ENCODE results near the gene TGFA. TPM values are rescaled to one million over a fixed set of nuclear protein-coding genes. Genes with fewer than 3 reads are reported as not detected.

Gene TGFA
- total and polyA plus RNA-seq, 2 experiments from 2014 or later, result 9.2 to 17.3 TPM

DNA sequence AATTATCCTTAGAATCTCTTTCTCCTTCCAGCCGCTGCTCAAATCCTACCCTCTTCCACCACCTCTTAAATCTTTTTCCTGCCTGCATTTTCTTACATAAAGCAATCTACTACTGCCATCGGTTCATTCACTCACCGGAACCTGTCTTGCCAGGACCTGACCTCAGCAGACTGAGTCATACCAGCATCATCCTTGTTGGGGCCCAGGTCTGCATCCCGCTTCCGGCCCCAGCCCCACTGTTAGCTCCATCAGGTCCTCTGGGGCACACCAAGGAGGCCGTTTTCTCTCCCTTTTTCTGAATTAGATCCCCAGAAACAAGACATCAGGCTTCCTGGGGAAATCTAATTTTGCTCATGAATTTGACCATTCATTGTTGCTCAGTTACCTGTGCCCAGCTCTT lies 42.7 kb upstream of the TGFA start:
- H3K27ac ChIP-seq, result no peak overlapping the region
- H3K4me3 ChIP-seq, result no peak overlapping the region

DNA sequence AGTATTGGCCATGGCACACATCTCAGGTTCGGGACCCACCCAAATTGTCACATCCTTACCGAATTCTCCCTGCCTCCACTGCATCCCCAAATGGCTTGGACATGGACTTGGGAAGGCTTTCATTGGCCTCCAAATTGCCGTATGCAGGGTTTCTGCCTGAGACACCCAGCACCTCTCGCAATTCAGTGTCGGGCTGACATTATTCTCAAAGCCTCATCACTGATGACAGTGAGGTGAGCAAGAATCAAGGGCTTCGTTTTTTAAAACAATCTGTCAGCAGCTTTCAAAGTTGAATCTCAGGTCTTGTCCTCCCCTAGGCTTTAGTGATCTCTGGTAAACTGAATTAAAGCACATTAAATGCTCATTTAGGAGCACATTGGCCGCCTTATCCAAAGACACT lies 29.5 kb upstream of the TGFA start:
- 39 to 48% methylated on average over 7 of the region's 7 CpGs for WGBS, 2 experiments (ENCODE audit: low coverage in 1 of 2, low lambda C conversion rate in 2 of 2, missing lambda C conversion rate in 2 of 2)
- H3K4me2 ChIP-seq (ENCODE audit: unreplicated experiment), result no peak overlapping the region

More for the DNA sequence above, 42.7 kb upstream of the TGFA start:
- no peaks in the 10 kb centered on the region for H4K20me1 ChIP-seq (ENCODE audit: insufficient read depth)
- in situ Hi-C loops (cut with MboI), result no loop called here
- peak overlapping the region; percentile 63 for H2AFZ ChIP-seq
- no peaks in the 10 kb centered on the region for H3F3A ChIP-seq (ENCODE audit: insufficient read depth)
- 46 to 54% methylated on average over 6 of the region's 6 CpGs for whole genome bisulfite sequencing, 2 experiments (ENCODE audit: low coverage in 1 of 2, low lambda C conversion rate in 2 of 2, missing lambda C conversion rate in 2 of 2)
- H3K36me3 ChIP-seq (ENCODE audit: low read depth), result no peaks in the 10 kb centered on the region
- H3K27me3 ChIP-seq (replicated peaks; ENCODE audit: insufficient read depth), result no peaks in the 10 kb centered on the region
- DNase-seq, result peak; percentile 34
- no peak overlapping the region for H3K9ac ChIP-seq
- TF ChIP-seq EZH2phosphoT487 (IDR thresholded peaks at IDR 0.05; ENCODE audit: insufficient read depth, low read depth) (no peak), EZH2 (IDR thresholded peaks at IDR 0.05; ENCODE audit: insufficient read depth, poor library complexity, severe bottlenecking) (no peak)
- no peaks in the 10 kb centered on the region for H3K79me2 ChIP-seq (ENCODE audit: insufficient read depth)
- peaks cover 3% of the 10 kb centered on the region for H3K9me3 ChIP-seq (ENCODE audit: low read depth)
- H3K4me2 ChIP-seq (ENCODE audit: unreplicated experiment), result no peak overlapping the region
- H3K4me1 ChIP-seq (ENCODE audit: insufficient read depth), result peaks cover 9% of the 10 kb centered on the region; the same call in 1 of the 2 replicates
- no peaks in the 10 kb centered on the region for H3K9me2 ChIP-seq (ENCODE audit: insufficient read depth)

DNA sequence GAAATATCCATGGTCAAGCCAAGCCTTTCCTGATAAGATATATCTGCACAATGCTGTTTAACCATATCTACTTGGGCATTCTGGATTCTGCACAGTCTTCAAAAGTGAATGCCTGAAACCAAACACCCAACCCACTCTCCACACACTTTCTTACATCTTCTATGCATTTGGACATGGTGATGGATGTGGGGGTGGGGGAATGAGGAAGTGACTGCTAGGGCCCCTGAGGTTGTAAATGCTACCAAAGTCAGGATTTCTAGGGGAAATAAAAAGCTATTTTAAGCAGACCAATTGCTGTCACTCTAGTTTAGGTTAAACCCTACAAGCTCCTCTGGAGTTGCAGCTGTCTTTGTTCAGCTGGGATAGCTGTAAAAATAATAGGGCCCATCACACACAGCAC lies 26.7 kb upstream of the TGFA start:
- no peaks in the 10 kb centered on the region for H3K4me1 ChIP-seq (ENCODE audit: insufficient read depth)
- no peak overlapping the region for H3K27ac ChIP-seq
- DNase-seq, result no peak
- H3K9ac ChIP-seq, result no peak overlapping the region
- TF ChIP-seq EZH2phosphoT487 (IDR thresholded peaks at IDR 0.05; ENCODE audit: insufficient read depth, low read depth) (no peak), EZH2 (IDR thresholded peaks at IDR 0.05; ENCODE audit: insufficient read depth, poor library complexity, severe bottlenecking) (no peak)
- no peaks in the 10 kb centered on the region for H4K20me1 ChIP-seq (ENCODE audit: insufficient read depth)
- no peaks in the 10 kb centered on the region for H3K9me3 ChIP-seq (ENCODE audit: low read depth)
- H3K4me3 ChIP-seq, result no peak overlapping the region
- H3K36me3 ChIP-seq (ENCODE audit: low read depth), result no peaks in the 10 kb centered on the region
- no peak overlapping the region for H2AFZ ChIP-seq
- H3K27me3 ChIP-seq (replicated peaks; ENCODE audit: insufficient read depth), result peaks cover 32% of the 10 kb centered on the region; the same call in 1 of the 2 replicates
- no peak overlapping the region for H3K4me2 ChIP-seq (ENCODE audit: unreplicated experiment)
- in situ Hi-C loops (cut with MboI), result no loop called here
- no peaks in the 10 kb centered on the region for H3F3A ChIP-seq (ENCODE audit: insufficient read depth)
- no peaks in the 10 kb centered on the region for H3K9me2 ChIP-seq (ENCODE audit: insufficient read depth)
- no peaks in the 10 kb centered on the region for H3K79me2 ChIP-seq (ENCODE audit: insufficient read depth)

More for the DNA sequence above, 29.5 kb upstream of the TGFA start:
- no peaks in the 10 kb centered on the region for H3K36me3 ChIP-seq (ENCODE audit: low read depth)
- H3K27ac ChIP-seq, result no peak overlapping the region
- H3F3A ChIP-seq (ENCODE audit: insufficient read depth), result no peaks in the 10 kb centered on the region
- no peak overlapping the region for H2AFZ ChIP-seq
- no peaks in the 10 kb centered on the region for H3K79me2 ChIP-seq (ENCODE audit: insufficient read depth)
- H3K27me3 ChIP-seq (replicated peaks; ENCODE audit: insufficient read depth), result peaks cover 24% of the 10 kb centered on the region; the same call in 1 of the 2 replicates
- TF ChIP-seq EZH2 (IDR thresholded peaks at IDR 0.05; ENCODE audit: insufficient read depth, poor library complexity, severe bottlenecking) (no peak), EZH2phosphoT487 (IDR thresholded peaks at IDR 0.05; ENCODE audit: insufficient read depth, low read depth) (no peak)
- H3K9me2 ChIP-seq (ENCODE audit: insufficient read depth), result no peaks in the 10 kb centered on the region
- no peaks in the 10 kb centered on the region for H4K20me1 ChIP-seq (ENCODE audit: insufficient read depth)
- H3K9ac ChIP-seq, result no peak overlapping the region
- in situ Hi-C loops (cut with MboI), result no loop called here
- H3K4me3 ChIP-seq, result no peak overlapping the region
- DNase-seq, result no peak
- H3K4me1 ChIP-seq (ENCODE audit: insufficient read depth), result no peaks in the 10 kb centered on the region
- no peaks in the 10 kb centered on the region for H3K9me3 ChIP-seq (ENCODE audit: low read depth)

- Histone ChIP-seq H3K9ac (no peak overlapping the region), H3K4me1 (ENCODE audit: insufficient read depth) (no peaks in the 10 kb centered on the region), H3K4me3 (no peak overlapping the region), H3K79me2 (ENCODE audit: insufficient read depth) (no peaks in the 10 kb centered on the region), H4K20me1 (ENCODE audit: insufficient read depth) (no peaks in the 10 kb centered on the region), H3K4me2 (ENCODE audit: unreplicated experiment) (no peak overlapping the region), H3K27me3 (replicated peaks; ENCODE audit: insufficient read depth) (peaks cover 29% of the 10 kb centered on the region; the same call in 1 of the 2 replicates), H3K9me2 (ENCODE audit: insufficient read depth) (no peaks in the 10 kb centered on the region), H2AFZ (no peak overlapping the region), H3K27ac (no peak overlapping the region), H3K9me3 (ENCODE audit: low read depth) (no peaks in the 10 kb centered on the region), H3K36me3 (ENCODE audit: low read depth) (no peaks in the 10 kb centered on the region), H3F3A (ENCODE audit: insufficient read depth) (no peaks in the 10 kb centered on the region)
- in situ Hi-C loops (cut with MboI), result no loop called here
- no peak for DNase-seq
- TF ChIP-seq EZH2phosphoT487 (IDR thresholded peaks at IDR 0.05; ENCODE audit: insufficient read depth, low read depth) (no peak), EZH2 (IDR thresholded peaks at IDR 0.05; ENCODE audit: insufficient read depth, poor library complexity, severe bottlenecking) (no peak)
- WGBS, 2 experiments (ENCODE audit: low coverage in 1 of 2, low lambda C conversion rate in 2 of 2, missing lambda C conversion rate in 2 of 2), result 33 to 44% methylated on average over 3 of the region's 3 CpGs
Observed at GRCh38 chr2:70574618-70575017, 21.0 kb upstream of the TGFA start.

GRCh38 chr2:70574109-70574508 lies 20.5 kb upstream of the TGFA start:
- H3K9ac ChIP-seq, result no peak overlapping the region
- no peaks in the 10 kb centered on the region for H3K79me2 ChIP-seq (ENCODE audit: insufficient read depth)
- H3F3A ChIP-seq (ENCODE audit: insufficient read depth), result no peaks in the 10 kb centered on the region
- no peaks in the 10 kb centered on the region for H4K20me1 ChIP-seq (ENCODE audit: insufficient read depth)
- no peak overlapping the region for H3K4me2 ChIP-seq (ENCODE audit: unreplicated experiment)
- H2AFZ ChIP-seq, result no peak overlapping the region
- peaks cover 27% of the 10 kb centered on the region; the same call in 1 of the 2 replicates for H3K27me3 ChIP-seq (replicated peaks; ENCODE audit: insufficient read depth)
- TF ChIP-seq EZH2 (IDR thresholded peaks at IDR 0.05; ENCODE audit: insufficient read depth, poor library complexity, severe bottlenecking) (no peak), EZH2phosphoT487 (IDR thresholded peaks at IDR 0.05; ENCODE audit: insufficient read depth, low read depth) (no peak)
- H3K9me3 ChIP-seq (ENCODE audit: low read depth), result no peaks in the 10 kb centered on the region
- WGBS, 2 experiments (ENCODE audit: low coverage in 1 of 2, low lambda C conversion rate in 2 of 2, missing lambda C conversion rate in 2 of 2), result 48 to 55% methylated on average over 2 of the region's 2 CpGs
- in situ Hi-C loops (cut with MboI), result no loop called here
- no peaks in the 10 kb centered on the region for H3K36me3 ChIP-seq (ENCODE audit: low read depth)
- H3K27ac ChIP-seq, result no peak overlapping the region
- no peak for DNase-seq
- H3K4me3 ChIP-seq, result no peak overlapping the region
- H3K4me1 ChIP-seq (ENCODE audit: insufficient read depth), result no peaks in the 10 kb centered on the region
- no peaks in the 10 kb centered on the region for H3K9me2 ChIP-seq (ENCODE audit: insufficient read depth)
